ENCODE results near the gene LMLN.
A peak's percentile ranks its signal among the peaks of the same experiment; 100 is the strongest.
"Not testable (repeated sequence)": the region's sequence is repeated elsewhere in the genome, so short reads cannot be mapped to it uniquely, and the experiment has no call there.

Gene LMLN

GRCh38 chr3:198080521-198081384 lies 120.7 kb downstream of the LMLN start:
- DNase-seq (ENCODE audit: extremely low read depth, low read depth): peak; percentile 19
- TF ChIP-seq, protein P1, sequence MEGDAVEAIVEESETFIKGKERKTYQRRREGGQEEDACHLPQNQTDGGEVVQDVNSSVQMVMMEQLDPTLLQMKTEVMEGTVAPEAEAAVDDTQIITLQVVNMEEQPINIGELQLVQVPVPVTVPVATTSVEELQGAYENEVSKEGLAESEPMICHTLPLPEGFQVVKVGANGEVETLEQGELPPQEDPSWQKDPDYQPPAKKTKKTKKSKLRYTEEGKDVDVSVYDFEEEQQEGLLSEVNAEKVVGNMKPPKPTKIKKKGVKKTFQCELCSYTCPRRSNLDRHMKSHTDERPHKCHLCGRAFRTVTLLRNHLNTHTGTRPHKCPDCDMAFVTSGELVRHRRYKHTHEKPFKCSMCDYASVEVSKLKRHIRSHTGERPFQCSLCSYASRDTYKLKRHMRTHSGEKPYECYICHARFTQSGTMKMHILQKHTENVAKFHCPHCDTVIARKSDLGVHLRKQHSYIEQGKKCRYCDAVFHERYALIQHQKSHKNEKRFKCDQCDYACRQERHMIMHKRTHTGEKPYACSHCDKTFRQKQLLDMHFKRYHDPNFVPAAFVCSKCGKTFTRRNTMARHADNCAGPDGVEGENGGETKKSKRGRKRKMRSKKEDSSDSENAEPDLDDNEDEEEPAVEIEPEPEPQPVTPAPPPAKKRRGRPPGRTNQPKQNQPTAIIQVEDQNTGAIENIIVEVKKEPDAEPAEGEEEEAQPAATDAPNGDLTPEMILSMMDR (IDR thresholded peaks at IDR 0.05; ENCODE audit: low read depth, low read length): peak; percentile 29

GRCh38 chr3:198081421-198081844 lies 121.4 kb downstream of the LMLN start:
- no peak for DNase-seq (ENCODE audit: extremely low read depth, low read depth)
- TF ChIP-seq, protein P1 (IDR thresholded peaks at IDR 0.05; ENCODE audit: low read depth, low read length): no peak

DNA sequence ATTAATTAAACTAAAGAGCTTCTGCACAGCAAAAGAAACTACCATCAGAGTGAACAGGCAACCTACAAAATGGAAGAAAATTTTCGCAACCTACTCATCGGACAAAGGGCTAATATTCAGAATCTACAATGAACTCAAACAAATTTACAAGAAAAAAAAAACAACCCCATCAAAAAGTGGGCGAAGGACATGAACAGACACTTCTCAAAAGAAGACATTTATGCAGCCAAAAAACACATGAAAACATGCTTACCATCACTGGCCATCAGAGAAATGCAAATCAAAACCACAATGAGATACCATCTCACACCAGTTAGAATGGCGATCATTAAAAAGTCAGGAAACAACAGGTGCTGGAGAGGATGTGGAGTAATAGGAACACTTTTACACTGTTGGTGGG lies 122.2 kb downstream of the LMLN start:
- DNase-seq (ENCODE audit: extremely low read depth, low read depth): not testable (repeated sequence)

DNA sequence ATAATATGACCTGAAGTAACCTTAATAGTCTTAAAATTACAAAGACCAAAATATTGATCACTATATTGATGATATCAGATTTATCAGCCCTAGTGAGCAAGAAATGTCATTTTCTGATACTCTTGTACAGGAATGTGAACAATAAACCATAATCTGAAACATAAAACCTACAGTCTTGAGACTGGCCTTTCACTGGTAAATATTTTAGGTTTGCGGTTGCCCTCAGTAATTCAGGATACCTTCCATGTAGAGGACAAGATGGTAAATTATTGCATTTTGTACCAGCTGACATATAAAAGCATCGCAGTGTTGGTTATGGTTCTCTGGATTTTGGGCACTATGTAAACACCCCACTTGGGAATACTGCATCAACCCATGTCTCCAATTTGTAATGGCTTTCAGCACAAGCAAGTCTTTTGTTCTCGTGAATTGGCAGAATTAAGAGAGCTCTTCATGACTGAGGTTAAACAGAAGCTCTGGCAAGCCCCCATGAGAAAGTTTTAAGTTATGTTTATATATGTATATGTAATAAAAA lies 128.5 kb downstream of the LMLN start:
- TF ChIP-seq, protein P1 (IDR thresholded peaks at IDR 0.05; ENCODE audit: low read depth, low read length): no peak
- no peak for DNase-seq (ENCODE audit: extremely low read depth, low read depth)

DNA sequence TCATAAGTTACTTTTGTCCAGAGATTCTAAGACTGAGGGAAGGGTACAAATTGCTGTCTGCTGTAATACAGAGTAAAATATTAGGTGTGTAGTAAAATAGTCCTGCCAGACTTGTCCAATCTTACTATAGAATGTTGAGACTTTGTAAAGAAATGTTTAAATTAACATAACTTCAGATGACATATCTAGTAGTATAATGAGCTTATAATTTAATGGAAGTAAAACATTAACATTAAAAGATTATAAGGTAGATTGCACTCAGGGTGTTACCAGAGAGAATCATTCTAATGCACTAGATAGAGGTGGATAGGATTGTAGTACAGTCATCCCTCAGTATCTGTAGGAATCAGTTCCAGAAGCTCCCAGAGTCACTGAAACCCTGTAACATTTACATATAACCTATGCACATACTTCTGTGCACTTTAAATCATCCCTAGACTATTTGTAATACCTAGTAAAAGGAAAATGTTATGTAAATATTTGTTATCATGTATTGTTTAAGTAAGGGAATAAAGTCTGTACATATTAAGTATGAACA lies 130.8 kb downstream of the LMLN start:
- TF ChIP-seq, protein P1 (IDR thresholded peaks at IDR 0.05; ENCODE audit: low read depth, low read length): no peak
- no peak for DNase-seq (ENCODE audit: extremely low read depth, low read depth)

DNA sequence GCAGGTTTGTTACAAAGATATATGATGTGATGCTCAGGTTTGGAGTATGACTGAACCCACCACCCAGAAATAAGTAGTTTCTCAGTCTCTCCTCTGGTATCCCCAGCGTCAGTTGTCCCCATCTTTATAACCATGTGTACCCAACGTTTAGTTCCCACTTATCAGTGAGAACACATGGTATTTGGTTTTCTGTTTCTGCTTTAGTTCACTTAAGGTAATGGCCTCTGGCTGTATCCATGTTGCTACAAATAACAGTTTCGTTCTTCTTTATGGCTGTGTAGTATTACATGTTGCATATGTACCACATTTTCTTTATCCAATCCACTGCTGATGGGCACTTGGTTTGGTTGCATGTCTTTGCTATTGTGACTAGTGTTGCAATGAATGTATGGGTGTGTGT lies 132.3 kb downstream of the LMLN start:
- TF ChIP-seq, protein P1 (IDR thresholded peaks at IDR 0.05; ENCODE audit: low read depth, low read length): no peak

GRCh38 chr3:198093112-198093679 lies 133.2 kb downstream of the LMLN start:
- TF ChIP-seq, protein P1 (IDR thresholded peaks at IDR 0.05; ENCODE audit: low read depth, low read length): no peak

More for the DNA sequence above, 132.3 kb downstream of the LMLN start:
- DNase-seq (ENCODE audit: extremely low read depth, low read depth): no peak

More at GRCh38 chr3:198093112-198093679, 133.2 kb downstream of the LMLN start:
- DNase-seq (ENCODE audit: extremely low read depth, low read depth): no peak

All from AG09319 (cell line).